GM12892 (cell line): ENCODE results near the gene ZNF425.

Experiments
- POLR2A ChIP-seq: IDR thresholded peaks from 2 replicates; pipeline ENCODE4 v1.6.1; 2011; ENCODE audit warnings: low read depth, low read length, control low read depth
- POLR2AphosphoS5 ChIP-seq: IDR thresholded peaks from 2 replicates; pipeline ENCODE4 v1.6.1; 2011; ENCODE audit warnings: low read depth, low read length, control low read depth
- TAF1 ChIP-seq: IDR thresholded peaks from 2 replicates; pipeline ENCODE4 v1.6.1; 2011; ENCODE audit warnings: low read depth, mild to moderate bottlenecking, control low read depth, low read length, borderline replicate concordance

- TF ChIP-seq POLR2A (no peak), POLR2AphosphoS5 (no peak), TAF1 (no peak)
These were observed 54.3 kb downstream of the ZNF425 start for GRCh38 chr7:149071641-149072437.
